ENCODE measurements around the gene KCNC4.

KCNC4 gene

DNA sequence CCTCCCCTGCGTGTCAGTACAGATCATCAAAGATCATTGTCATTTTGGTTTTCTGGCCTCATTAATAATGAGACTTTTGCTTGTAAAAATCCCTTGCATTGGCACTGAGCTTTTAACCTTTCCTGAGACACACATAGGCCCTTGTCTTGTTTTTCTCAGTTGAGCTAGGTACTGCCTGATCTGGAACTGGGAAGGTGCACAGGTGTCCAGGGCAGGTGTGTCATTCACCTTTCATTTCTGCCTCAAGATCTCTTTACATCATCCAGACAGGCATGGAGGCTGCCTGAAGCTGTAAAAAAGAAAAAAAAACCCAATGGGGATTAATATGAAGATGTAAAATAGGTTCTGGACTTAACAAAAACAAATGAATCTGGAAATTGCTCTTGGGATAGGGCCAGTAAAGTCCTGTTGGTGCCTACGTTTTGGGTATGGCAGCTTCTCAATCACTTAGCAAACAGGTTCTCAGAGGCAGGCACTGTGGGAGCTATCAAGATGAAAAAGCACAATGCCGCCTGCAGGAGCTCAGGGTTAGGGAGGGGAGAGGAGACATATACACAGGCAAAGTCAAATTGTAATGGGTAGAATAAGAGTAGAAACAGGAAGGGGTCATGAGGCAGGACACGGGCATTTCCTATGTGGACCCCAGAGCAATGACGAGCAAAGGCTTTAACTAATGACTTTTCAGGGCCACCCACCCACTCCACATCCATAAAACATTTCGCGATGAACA lies 1.0 kb upstream of the KCNC4 start:
- DNase-seq (ENCODE audit: extremely low spot score, insufficient read length, low read depth) (no peak), FAIRE-seq (no peak)

DNA sequence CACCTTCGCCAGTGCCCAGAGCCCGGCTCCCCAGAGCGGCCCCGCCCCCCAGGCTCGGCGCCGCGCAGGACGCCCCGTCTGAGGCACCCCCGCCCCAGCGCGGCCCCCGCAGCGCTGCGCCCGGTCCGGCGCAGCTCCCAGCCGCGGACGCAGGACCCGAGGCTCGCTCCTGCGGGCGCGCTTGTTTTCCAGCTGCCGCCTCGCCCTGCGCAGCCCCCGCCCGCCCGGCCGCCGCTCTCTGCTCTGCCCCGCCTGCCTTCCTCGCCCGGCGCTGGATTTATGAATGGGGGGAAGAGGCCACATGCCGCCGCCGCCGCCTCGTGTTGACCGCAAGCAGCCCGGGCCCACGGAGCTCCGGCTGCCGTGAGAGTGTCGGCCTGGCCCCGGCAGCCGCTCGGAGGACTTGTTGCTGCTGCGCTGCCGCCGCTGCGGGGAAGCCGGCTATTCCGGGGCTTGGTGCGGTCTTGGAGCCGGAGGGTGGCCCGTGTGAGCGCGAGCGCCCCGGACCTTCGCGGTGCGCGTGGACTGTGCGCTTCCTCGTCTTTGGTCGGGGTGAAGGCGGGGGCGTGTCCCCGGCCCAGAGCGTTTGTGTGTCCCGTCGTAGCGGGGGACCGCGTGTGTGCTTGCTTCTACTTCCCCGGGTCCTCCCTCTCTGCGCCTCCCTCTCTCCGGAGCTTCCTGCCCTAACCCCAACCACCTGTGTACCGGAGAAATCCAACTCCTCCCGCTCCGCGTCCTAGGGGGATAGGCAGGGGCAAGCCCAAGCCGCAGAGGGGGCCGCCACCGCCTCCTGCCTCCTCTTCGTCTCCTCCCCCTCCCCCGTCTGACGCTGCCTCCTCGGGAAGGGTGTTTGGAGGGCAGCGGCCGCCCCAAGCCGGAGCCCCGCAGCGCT lies 736 bp downstream of the KCNC4 start:
- no peak for DNase-seq (ENCODE audit: extremely low spot score, insufficient read length, low read depth)
- FAIRE-seq: peak; percentile 9

DNA sequence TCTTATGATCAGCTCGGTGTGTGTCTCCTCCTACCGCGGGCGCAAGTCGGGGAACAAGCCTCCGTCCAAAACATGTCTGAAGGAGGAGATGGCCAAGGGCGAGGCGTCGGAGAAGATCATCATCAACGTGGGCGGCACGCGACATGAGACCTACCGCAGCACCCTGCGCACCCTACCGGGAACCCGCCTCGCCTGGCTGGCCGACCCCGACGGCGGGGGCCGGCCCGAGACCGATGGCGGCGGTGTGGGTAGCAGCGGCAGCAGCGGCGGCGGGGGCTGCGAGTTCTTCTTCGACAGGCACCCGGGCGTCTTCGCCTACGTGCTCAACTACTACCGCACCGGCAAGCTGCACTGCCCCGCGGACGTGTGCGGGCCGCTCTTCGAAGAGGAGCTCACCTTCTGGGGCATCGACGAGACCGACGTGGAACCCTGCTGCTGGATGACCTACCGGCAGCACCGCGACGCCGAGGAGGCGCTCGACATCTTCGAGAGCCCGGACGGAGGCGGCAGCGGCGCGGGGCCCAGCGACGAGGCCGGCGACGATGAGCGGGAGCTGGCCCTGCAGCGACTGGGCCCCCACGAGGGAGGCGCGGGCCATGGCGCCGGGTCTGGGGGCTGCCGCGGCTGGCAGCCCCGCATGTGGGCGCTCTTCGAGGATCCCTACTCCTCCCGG lies 1.5 kb downstream of the KCNC4 start:
- no peak for FAIRE-seq
- no peak for DNase-seq (ENCODE audit: extremely low spot score, insufficient read length, low read depth)

DNA sequence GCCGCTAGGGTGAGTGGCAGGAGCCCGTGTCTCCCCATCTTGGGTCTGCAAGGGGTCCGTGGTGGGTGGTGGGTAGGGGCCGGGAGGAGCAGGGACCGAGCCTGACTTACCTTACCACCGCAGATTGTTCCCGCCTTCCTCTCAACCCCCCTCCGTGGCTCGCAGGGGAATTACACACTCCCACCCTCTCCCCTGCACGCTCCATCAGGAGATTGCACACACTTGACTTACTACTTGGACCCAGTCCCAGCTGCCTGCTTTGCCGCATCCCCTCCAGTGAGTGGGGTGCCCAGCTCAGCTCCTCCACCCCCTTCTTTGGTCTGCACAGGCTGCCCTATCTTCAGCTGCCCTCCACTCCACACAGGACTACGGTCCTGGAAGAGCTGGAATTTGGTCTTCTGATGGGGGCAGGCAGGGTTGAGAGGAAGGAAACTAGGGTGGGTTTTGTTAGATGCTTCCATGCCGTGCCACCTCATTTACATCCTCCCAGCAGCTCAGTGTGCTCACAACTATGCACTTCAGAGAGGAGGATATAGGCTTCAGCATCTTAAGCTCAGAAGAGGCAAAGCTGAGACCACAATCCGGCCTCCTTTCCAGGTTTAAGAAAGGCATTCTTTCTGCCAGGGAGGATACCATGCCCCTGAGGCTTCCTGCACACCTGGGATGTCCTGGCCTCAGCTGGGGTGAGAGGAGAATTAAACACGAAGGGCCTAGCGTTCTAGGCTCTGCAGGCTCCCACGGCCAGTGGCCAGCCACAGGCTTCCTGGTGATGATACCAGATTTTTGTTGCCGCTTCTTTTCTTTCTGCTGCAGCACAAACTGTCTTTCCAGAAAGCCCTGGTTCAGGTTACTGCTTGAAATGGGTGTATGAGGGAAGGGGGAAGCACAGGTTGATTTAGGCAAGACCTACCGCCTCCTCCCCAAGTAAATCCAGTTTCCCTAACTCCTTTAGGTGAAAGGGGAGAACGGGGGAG lies 2.3 kb downstream of the KCNC4 start:
- no peak for FAIRE-seq
- DNase-seq (ENCODE audit: extremely low spot score, insufficient read length, low read depth): no peak

DNA sequence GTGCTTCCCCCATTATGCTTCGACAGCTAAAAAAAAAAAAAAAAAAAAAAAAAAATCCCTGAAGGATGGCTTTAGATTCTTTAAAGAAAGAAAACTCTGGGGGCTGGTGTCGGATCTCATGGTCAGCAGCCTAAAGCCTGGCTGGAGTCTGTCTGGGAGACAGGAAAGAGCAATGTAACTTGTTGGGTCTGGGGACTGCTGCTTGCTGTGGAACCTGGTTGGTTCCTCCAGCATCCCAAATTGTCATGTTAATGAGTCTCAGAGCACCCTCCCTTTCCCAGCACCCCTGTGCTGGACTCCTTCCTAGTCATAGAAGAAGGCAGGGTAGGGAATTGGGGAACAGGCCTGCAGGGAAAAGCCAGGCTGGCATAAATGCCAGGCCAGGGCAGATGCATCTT lies 3.0 kb downstream of the KCNC4 start:
- FAIRE-seq (no peak), DNase-seq (ENCODE audit: extremely low spot score, insufficient read length, low read depth) (no peak)

DNA sequence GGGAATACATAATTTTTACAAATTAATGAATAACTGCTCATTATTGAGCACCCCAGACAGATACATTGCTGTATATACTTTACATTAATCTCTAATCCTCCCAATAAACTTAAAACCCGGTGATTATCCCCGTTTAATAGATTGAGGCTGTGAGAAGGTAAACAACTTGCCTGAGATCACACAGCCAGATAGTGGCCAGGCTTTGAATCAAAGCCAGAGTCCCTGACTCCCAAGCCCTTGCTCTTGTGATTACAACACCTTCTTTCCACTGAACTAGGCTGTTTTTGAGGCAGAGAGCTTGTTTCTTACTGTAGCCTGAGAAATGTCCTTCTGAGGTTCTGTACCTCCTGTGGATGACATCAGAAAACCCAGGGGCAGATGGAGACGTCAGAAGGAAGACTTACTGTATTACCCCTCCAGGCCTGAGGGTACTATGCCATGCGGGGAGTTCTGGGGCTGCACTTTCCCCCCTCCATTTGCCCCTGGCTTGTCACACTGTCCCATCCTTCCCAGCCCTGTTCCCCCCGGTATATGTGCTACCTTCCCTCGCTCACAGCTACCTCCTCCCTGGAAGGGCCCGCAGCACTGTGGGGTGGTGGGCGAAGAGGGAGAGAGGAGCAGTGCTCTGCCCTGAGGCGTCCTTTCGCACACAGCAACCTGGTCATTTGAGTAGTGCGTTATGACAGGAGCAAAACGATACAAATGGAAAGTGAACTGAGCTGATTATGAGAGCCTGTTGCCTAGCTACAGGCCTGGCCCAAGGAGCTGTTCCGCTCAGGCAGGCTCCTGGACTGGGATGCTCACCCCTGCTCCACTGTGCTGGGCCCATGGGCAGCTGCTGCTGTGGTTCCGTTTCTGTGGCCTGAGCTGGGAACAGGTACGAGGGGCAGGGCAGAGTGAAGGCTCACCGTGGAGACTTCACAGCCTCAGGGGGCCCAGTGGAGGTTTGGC lies 4.6 kb downstream of the KCNC4 start:
- DNase-seq (ENCODE audit: extremely low spot score, insufficient read length, low read depth) (no peak), FAIRE-seq (no peak)

DNA sequence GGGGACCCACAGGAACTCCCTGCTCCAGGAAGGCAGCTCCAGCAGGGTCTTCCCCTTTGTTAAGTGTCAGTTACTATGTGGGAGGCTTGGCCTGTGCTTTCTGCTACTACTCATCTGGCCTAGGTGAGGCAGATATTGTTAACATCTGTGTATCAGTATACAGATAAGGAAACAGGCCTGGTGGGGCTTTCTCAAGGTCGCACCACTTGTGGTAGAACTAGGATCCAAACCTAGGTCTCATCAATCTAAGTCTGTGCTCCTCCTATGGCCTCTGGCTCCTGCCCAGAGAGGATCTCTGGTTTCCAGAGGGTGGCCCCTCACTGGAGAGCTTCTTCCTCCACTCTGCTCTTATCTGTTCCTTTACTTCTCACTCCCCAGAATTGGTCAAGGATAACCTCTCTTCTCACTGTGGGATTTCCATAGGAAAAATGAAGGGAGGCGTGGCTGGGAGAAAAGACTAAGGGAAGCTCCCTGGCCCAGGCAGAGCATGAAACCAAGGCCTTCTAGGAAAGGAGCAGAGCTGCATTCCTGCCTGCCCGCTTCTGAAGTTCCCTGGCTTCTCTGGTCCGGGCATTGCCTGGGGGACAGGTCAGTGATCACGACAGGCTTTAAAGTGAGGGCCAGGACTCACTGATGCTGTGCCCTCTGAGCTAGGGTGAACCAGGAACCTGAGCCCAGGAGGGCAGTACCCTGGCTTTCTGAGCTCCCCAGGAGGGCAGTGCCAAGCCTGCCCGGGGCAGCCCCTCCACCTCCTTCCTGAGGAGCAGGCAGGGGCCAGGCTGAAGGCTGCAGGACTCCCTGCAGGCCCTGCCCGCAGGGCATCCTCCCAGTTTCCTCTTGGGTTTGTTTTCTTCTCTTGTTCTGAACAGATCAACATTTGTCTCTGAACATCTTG lies 5.8 kb downstream of the KCNC4 start:
- FAIRE-seq: no peak
- DNase-seq (ENCODE audit: extremely low spot score, insufficient read length, low read depth): no peak

DNA sequence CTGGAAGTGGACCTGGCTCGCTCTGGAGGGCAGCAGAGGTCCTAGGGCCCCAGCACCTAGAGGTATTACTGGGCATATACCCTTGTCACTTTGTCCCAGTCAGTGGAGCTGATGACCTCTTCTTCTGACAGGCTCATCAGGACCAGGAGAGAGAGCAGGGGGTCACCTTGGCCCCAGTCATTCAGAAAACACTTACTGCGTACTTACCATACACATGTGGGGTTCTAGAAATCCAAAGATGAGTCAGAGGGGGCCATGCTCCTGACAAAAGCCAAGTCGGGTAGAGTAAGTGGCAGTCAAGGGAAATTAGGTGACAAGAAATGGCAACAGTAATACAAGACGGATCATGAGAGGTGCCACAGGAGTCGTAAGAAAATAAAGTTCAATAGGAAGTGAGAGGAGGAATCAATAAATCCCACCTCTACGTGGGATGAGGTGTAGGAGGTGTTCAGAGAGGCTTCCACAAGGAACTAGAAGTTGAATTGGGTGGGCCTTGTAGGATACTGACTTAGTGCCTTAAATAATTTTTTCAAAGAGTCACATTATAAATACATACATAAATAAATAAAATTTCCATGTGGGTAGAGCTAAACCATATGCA lies 6.8 kb downstream of the KCNC4 start:
- DNase-seq (ENCODE audit: extremely low spot score, insufficient read length, low read depth): no peak
- FAIRE-seq: peak; percentile 47

DNA sequence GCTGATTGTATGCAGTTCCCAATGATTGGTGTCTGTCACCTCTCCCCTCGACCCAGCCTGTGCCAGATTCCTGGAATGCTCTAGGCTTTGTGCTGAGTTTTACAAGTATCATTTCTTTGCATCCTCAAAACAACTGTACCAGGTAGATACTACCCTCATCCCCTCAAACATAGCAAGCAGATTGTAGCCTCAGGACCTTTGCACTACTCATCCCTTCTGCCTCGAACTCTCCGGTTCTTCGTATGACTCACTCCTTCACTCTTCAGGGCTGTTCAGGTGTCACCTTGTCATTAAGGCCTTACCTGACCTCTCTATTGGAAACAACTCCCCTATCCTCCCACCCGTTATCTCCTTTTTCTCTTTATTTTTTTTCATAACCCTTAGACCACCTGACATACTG lies 8.0 kb downstream of the KCNC4 start:
- no peak for FAIRE-seq
- DNase-seq (ENCODE audit: extremely low spot score, insufficient read length, low read depth): no peak

DNA sequence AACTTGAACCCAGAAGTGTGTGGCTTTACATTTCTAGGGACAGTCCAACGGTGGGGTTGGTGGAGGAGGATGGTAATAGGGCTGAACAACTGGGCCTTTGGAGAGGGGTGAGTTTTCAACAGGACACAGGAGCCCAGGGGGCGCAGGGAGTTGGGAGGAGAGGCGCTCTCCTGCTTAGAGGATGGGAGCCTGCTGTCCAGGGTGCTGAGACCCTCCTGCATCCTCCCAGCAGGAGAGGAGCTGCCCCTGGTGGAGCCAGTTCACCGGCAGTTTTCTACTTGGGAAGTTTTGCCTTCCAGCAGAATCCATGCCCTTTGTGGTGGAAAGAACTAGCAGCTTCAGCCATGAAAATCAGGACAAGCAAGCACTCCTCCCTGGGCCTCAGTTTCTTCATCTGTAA lies 8.6 kb downstream of the KCNC4 start:
- DNase-seq (ENCODE audit: extremely low spot score, insufficient read length, low read depth) (no peak), FAIRE-seq (no peak)

DNA sequence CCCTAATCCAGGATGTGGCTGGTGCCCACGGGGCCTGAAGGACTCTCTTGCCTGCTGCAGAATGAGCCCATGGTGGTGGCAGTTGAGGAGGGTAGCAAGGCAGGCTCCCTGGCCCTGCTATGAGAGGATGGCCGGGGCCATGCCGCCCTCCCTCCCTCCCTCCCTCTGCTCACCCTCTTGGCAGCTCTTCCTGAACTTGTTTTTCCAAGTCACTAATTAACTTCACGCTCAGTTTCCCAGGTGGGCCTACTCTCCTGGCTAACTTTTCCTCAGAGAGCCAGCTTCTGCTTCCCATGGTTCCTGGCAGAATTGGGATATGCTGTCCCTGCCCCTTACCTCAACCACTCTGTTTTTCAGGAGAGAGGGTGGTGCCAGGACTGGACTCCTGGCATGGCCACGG lies 10.2 kb downstream of the KCNC4 start:
- DNase-seq (ENCODE audit: extremely low spot score, insufficient read length, low read depth) (no peak), FAIRE-seq (no peak)

DNA sequence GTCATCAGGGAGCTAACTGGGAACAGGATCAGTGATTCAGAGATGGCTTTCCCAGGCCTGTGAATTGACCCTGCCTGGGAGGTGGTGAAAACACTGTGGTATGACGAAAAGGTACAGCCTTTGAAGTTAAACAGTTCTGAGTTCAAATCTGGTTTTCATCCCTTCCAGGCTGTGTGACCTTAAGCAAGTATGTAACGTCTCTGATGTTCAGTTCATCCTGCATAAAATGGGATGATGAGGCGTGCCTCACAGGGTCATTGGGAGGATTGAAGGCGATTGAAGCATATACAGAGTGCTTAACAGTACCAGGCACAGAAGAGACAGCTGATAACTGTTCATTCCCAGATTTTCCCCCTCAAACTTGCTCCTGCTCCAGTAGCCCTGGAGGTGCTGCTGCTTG lies 11.0 kb downstream of the KCNC4 start:
- FAIRE-seq: no peak
- no peak for DNase-seq (ENCODE audit: extremely low spot score, insufficient read length, low read depth)

DNA sequence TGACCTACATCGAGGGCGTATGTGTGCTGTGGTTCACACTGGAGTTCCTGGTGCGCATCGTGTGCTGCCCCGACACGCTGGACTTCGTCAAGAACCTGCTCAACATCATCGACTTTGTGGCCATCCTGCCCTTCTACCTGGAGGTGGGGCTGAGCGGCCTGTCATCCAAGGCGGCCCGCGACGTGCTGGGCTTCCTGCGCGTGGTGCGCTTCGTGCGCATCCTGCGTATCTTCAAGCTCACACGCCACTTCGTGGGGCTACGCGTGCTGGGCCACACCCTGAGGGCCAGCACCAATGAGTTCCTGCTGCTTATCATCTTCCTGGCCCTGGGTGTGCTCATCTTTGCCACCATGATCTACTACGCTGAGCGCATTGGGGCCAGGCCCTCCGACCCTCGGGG lies 13.0 kb downstream of the KCNC4 start:
- DNase-seq (ENCODE audit: extremely low spot score, insufficient read length, low read depth): no peak
- no peak for FAIRE-seq

DNA sequence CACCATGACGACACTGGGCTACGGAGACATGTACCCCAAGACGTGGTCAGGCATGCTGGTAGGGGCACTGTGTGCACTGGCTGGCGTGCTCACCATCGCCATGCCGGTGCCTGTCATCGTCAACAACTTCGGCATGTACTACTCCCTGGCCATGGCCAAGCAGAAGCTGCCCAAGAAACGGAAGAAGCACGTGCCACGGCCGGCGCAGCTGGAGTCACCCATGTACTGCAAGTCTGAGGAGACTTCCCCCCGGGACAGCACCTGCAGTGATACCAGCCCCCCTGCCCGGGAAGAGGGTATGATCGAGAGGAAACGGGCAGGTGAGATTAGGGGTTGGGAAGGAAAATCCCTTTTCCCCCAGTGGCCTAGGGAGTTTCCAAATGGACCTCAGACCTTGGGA lies 13.5 kb downstream of the KCNC4 start:
- DNase-seq (ENCODE audit: extremely low spot score, insufficient read length, low read depth): no peak
- FAIRE-seq: no peak

DNA sequence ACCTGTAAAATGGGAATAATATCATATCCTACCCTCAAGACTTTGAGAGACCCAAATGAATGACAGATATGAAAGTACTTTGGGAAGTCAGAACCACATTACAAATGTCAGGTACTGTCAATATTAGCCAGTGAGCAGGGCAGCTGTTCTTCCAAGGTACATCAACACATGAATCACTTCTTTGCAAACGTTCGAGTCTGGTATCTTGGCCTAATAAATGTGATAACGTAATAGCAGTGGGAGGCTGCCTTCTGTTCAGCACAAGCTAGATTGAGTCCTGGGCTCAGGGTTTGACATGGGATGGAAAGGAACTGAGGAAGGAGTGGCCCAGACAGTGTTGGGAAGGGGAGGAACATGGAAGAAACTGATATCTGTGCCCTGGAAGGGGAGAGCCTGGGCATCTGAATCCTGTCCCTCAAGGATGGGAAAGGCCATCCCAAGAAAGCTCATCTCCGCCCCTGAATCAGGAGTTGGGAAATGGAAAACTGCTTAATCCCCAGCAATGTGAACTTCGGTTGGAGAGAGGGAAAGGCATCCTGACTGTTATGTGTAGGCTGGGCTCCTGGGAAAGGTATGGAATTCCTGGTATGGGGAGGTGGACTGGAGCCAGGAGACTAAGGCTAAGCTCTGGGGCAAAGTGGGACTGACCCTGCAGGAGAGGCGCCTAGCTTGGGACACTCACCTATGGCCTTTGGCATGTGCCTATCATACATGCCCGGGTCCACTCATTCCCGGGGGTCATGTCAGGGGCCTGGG lies 14.3 kb downstream of the KCNC4 start:
- FAIRE-seq: no peak

DNA sequence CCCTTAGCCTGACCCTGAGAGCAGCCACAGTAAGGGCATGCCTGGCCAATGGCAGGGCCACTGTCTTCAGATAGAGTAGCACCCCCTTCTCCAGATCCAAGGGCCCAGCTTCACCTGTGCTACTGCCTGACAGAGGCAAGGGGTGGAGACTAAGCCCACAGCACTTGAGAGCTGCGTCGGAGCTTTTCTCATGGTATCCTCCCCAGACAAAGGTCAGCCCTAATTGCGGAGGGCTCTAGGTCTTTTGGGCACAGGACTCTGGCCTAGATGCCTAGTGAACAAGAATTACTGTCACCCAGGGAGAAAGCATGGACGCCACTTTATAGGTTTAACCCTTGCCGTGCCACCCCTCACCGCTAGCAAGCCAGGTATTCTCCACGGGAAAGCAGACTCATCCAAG lies 15.1 kb downstream of the KCNC4 start:
- DNase-seq (ENCODE audit: extremely low spot score, insufficient read length, low read depth): no peak
- no peak for FAIRE-seq

More for the DNA sequence above, 14.3 kb downstream of the KCNC4 start:
- no peak for DNase-seq (ENCODE audit: extremely low spot score, insufficient read length, low read depth)

All from GM18507 (cell line).